WTC11 (cell line): Measurements from ENCODE around the gene CLEC3A.

Experiments
- ATF1 ChIP-seq: sonication (generic); formaldehyde crosslinking; IDR thresholded peaks from 2 replicates; pipeline ENCODE4 v1.8.1; 2023; ENCODE audit warnings: mild to moderate bottlenecking, moderate library complexity, missing genetic modification reagents
- CBFB ChIP-seq: sonication (generic); formaldehyde crosslinking; IDR thresholded peaks from 2 replicates; pipeline ENCODE4 v1.8.1; 2022; ENCODE audit warnings: mild to moderate bottlenecking, low read depth, missing genetic modification reagents
- FOXJ3 ChIP-seq: sonication (generic); formaldehyde crosslinking; IDR thresholded peaks from 2 replicates; pipeline ENCODE4 v1.9.0; 2021; ENCODE audit warnings: missing genetic modification reagents, mild to moderate bottlenecking, borderline replicate concordance
- FOXK1 ChIP-seq: sonication (generic); formaldehyde crosslinking; IDR thresholded peaks from 2 replicates; pipeline ENCODE4 v1.8.0; 2022; ENCODE audit warnings: mild to moderate bottlenecking, moderate library complexity, missing genetic modification reagents
- GTF2I ChIP-seq: fragments of 250-450 bp; sonication (Bioruptor Pico); conservative IDR thresholded peaks from 2 replicates; pipeline ENCODE4 v1.4.0; 2021; ENCODE audit warnings: mild to moderate bottlenecking
- JUN ChIP-seq: sonication (generic); formaldehyde crosslinking; IDR thresholded peaks from 2 replicates; pipeline ENCODE4 v1.8.0; 2023; ENCODE audit warnings: mild to moderate bottlenecking, missing genetic modification reagents
- SP1 ChIP-seq: sonication (generic); formaldehyde crosslinking; conservative IDR thresholded peaks from 2 replicates; pipeline ENCODE4 v1.8.1; 2022; ENCODE audit warnings: missing genetic modification reagents
- ZNF232 ChIP-seq: sonication (generic); formaldehyde crosslinking; IDR thresholded peaks from 2 replicates; pipeline ENCODE4 v1.8.0; 2022; ENCODE audit warnings: mild to moderate bottlenecking, missing genetic modification reagents
- TF ChIP-seq, protein P1 (sequence below): fragments of 200-600 bp; IDR thresholded peaks from 2 replicates; pipeline ENCODE4 v1.8.0; 2022; ENCODE audit warnings: antibody characterized with exemption
- TF ChIP-seq, protein P2 (sequence below): sonication (generic); formaldehyde crosslinking; conservative IDR thresholded peaks from 2 replicates; pipeline ENCODE4 v1.8.1; 2023; ENCODE audit warnings: mild to moderate bottlenecking, low read depth, missing genetic modification reagents, moderate library complexity
- TF ChIP-seq, protein P3 (sequence below): sonication (generic); formaldehyde crosslinking; IDR thresholded peaks from 2 replicates; pipeline ENCODE4 v1.8.0; 2022; ENCODE audit warnings: mild to moderate bottlenecking, missing genetic modification reagents
- TF ChIP-seq, protein P4 (sequence below): sonication (generic); formaldehyde crosslinking; IDR thresholded peaks from 2 replicates; pipeline ENCODE4 v1.8.0; 2022; ENCODE audit warnings: mild to moderate bottlenecking, missing genetic modification reagents
- TF ChIP-seq, protein P5 (sequence below): sonication (generic); formaldehyde crosslinking; IDR thresholded peaks from 2 replicates; pipeline ENCODE4 v1.8.0; 2022; ENCODE audit warnings: mild to moderate bottlenecking, missing genetic modification reagents
- TF ChIP-seq, protein P6 (sequence below): sonication (generic); formaldehyde crosslinking; IDR thresholded peaks from 2 replicates; pipeline ENCODE4 v1.8.0; 2023; ENCODE audit warnings: missing genetic modification reagents

DNA sequence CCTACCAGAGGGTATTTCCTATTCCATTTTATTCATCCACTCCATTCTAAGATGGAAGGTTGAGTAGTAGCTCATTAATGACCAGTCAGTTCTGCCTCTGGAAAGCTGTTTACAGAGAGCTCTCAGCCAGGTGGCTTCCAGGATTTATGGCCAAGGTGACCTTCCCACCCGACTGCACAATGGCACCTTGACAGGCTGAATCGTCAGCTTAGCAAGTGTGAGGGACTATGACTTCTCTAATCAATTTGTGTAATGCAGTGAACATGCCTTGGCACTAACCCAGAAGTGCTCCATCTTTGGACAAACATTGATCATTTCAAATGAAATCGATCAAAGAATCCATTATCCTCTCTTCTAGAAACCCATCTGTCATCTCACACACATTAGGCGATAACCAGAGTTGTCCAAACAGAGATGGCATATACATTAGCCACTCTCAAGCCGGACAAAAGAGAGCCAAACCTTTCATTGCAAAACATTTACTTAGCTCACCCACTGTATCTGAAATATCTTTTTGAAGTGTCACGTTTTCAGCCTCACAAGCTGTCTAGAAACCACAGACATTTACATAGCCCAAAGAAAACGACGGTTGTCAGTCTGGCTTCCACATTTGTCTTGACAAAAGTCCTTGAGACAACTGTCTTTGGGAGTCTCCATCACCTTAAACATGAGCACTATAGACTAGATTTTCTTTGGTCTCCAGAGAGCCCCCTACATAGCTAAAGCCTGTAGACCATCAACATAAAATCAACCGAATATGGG is 35.6 kb downstream of the CLEC3A start:
- TF ChIP-seq JUN (CRISPR knock-in tag) (no peak), GTF2I (CRISPR knock-in tag) (no peak), FOXJ3 (CRISPR knock-in tag) (no peak), SP1 (CRISPR knock-in tag) (no peak), CBFB (CRISPR knock-in tag) (no peak), FOXK1 (CRISPR knock-in tag) (no peak), ATF1 (CRISPR knock-in tag) (no peak), ZNF232 (CRISPR knock-in tag) (no peak)
- TF ChIP-seq, protein P1, sequence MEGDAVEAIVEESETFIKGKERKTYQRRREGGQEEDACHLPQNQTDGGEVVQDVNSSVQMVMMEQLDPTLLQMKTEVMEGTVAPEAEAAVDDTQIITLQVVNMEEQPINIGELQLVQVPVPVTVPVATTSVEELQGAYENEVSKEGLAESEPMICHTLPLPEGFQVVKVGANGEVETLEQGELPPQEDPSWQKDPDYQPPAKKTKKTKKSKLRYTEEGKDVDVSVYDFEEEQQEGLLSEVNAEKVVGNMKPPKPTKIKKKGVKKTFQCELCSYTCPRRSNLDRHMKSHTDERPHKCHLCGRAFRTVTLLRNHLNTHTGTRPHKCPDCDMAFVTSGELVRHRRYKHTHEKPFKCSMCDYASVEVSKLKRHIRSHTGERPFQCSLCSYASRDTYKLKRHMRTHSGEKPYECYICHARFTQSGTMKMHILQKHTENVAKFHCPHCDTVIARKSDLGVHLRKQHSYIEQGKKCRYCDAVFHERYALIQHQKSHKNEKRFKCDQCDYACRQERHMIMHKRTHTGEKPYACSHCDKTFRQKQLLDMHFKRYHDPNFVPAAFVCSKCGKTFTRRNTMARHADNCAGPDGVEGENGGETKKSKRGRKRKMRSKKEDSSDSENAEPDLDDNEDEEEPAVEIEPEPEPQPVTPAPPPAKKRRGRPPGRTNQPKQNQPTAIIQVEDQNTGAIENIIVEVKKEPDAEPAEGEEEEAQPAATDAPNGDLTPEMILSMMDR, result no peak
- TF ChIP-seq, protein P2, sequence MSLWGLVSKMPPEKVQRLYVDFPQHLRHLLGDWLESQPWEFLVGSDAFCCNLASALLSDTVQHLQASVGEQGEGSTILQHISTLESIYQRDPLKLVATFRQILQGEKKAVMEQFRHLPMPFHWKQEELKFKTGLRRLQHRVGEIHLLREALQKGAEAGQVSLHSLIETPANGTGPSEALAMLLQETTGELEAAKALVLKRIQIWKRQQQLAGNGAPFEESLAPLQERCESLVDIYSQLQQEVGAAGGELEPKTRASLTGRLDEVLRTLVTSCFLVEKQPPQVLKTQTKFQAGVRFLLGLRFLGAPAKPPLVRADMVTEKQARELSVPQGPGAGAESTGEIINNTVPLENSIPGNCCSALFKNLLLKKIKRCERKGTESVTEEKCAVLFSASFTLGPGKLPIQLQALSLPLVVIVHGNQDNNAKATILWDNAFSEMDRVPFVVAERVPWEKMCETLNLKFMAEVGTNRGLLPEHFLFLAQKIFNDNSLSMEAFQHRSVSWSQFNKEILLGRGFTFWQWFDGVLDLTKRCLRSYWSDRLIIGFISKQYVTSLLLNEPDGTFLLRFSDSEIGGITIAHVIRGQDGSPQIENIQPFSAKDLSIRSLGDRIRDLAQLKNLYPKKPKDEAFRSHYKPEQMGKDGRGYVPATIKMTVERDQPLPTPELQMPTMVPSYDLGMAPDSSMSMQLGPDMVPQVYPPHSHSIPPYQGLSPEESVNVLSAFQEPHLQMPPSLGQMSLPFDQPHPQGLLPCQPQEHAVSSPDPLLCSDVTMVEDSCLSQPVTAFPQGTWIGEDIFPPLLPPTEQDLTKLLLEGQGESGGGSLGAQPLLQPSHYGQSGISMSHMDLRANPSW (CRISPR knock-in tag), result no peak
- TF ChIP-seq, protein P3, sequence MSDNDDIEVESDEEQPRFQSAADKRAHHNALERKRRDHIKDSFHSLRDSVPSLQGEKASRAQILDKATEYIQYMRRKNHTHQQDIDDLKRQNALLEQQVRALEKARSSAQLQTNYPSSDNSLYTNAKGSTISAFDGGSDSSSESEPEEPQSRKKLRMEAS (CRISPR knock-in tag), result no peak
- TF ChIP-seq, protein P4, sequence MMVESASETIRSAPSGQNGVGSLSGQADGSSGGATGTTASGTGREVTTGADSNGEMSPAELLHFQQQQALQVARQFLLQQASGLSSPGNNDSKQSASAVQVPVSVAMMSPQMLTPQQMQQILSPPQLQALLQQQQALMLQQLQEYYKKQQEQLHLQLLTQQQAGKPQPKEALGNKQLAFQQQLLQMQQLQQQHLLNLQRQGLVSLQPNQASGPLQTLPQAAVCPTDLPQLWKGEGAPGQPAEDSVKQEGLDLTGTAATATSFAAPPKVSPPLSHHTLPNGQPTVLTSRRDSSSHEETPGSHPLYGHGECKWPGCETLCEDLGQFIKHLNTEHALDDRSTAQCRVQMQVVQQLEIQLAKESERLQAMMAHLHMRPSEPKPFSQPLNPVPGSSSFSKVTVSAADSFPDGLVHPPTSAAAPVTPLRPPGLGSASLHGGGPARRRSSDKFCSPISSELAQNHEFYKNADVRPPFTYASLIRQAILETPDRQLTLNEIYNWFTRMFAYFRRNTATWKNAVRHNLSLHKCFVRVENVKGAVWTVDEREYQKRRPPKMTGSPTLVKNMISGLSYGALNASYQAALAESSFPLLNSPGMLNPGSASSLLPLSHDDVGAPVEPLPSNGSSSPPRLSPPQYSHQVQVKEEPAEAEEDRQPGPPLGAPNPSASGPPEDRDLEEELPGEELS (CRISPR knock-in tag), result no peak
- TF ChIP-seq, protein P5, sequence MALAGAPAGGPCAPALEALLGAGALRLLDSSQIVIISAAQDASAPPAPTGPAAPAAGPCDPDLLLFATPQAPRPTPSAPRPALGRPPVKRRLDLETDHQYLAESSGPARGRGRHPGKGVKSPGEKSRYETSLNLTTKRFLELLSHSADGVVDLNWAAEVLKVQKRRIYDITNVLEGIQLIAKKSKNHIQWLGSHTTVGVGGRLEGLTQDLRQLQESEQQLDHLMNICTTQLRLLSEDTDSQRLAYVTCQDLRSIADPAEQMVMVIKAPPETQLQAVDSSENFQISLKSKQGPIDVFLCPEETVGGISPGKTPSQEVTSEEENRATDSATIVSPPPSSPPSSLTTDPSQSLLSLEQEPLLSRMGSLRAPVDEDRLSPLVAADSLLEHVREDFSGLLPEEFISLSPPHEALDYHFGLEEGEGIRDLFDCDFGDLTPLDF (CRISPR knock-in tag), result no peak
- TF ChIP-seq, protein P6, sequence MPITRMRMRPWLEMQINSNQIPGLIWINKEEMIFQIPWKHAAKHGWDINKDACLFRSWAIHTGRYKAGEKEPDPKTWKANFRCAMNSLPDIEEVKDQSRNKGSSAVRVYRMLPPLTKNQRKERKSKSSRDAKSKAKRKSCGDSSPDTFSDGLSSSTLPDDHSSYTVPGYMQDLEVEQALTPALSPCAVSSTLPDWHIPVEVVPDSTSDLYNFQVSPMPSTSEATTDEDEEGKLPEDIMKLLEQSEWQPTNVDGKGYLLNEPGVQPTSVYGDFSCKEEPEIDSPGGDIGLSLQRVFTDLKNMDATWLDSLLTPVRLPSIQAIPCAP, result no peak
